NCI-H345 treated with DMSO at 0.1 percent for 48 hours (cell line): Measurements from ENCODE around the gene FADS1.
A peak's percentile ranks its signal among the peaks of the same experiment; 100 is the strongest.

Source experiments
- DNase-seq: peaks from one replicate; lab custom pipeline; 2025; ENCODE audit not compliant: unreplicated experiment; lab: John Stamatoyannopoulos, UW

Gene FADS1

DNA sequence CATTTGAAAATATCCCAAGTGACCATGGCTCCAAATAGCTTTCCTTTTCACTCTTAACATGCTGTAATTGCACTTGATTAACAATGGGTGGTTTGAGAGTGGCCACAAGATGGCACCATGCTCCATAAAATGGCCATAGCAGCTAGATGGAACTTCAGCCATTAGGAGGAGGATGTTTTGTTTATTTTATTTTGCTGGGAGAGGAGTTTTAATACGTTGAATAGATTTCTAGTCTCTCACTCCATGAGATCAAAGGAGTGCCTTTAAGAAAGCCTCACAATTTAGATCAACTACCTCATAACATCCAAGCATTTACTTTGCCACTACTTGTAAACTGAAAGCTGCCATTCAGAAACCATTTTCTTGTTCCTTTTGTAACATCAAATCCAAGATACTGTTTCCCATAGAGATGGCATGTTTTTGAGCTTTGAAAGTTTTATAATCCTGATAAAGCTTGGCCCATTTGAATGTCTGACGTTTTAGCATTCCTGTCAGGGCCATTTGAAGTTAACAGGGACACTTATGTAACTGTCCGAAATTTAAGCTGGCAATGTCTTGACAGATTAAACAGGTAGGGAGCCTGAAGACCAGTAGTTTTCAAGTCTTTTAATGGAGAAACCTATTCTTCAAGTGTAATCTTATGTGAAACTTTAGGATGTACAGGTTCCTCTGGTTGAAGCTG, 19.4 kb downstream of the FADS1 start:
- peak; percentile 35 for DNase-seq

DNA sequence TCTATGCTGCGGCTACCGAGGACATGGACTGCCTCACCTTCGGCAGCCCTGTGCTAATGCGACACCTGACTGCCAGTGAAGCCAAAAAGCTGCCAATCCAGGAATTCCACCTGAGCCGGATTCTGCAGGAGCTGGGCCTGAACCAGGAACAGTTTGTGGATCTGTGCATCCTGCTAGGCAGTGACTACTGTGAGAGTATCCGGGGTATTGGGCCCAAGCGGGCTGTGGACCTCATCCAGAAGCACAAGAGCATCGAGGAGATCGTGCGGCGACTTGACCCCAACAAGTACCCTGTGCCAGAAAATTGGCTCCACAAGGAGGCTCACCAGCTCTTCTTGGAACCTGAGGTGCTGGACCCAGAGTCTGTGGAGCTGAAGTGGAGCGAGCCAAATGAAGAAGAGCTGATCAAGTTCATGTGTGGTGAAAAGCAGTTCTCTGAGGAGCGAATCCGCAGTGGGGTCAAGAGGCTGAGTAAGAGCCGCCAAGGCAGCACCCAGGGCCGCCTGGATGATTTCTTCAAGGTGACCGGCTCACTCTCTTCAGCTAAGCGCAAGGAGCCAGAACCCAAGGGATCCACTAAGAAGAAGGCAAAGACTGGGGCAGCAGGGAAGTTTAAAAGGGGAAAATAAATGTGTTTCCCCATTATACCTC, 20.8 kb downstream of the FADS1 start:
- DNase-seq, result no peak

- DNase-seq, result no peak
Observed at GRCh38 chr11:61795459-61795858, 21.3 kb downstream of the FADS1 start.

DNA sequence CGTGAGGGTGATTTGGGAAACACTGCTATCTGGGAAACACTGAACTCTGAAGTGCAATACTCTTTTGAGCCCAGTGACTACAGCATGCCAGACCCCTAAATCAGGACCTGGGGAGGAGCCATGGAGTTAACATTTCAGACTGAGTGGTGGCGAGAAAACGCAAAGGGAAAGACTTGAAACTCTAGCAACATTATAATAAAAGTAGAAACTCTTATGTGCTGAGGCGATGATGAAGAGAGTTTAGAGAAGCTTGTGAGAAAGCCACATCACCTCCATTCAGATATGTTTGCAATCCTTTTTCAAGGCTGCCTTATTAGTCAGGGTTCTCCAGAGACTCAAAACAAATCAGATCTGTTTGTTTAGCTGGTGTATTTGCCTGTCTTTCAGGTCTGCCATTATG, 22.2 kb downstream of the FADS1 start:
- DNase-seq, result no peak

DNA sequence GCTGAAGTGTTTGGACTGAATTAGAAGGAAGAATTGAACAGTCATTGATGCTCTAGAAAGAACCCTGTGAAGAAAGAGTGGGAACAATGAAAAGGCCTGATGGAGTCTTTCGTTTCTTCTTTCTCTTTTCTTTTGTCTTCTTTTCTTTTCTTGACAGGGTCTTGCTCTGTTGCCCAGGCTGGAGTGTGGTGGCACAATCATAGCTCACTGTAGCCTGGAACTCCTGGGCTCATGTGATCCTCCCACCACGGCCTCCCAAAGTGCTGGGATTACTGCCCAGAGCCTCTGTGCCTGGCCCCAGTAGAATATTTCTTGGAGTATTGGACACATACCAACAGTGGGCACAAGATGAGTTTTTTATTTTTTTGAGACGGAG, 23.0 kb downstream of the FADS1 start:
- no peak for DNase-seq

DNA sequence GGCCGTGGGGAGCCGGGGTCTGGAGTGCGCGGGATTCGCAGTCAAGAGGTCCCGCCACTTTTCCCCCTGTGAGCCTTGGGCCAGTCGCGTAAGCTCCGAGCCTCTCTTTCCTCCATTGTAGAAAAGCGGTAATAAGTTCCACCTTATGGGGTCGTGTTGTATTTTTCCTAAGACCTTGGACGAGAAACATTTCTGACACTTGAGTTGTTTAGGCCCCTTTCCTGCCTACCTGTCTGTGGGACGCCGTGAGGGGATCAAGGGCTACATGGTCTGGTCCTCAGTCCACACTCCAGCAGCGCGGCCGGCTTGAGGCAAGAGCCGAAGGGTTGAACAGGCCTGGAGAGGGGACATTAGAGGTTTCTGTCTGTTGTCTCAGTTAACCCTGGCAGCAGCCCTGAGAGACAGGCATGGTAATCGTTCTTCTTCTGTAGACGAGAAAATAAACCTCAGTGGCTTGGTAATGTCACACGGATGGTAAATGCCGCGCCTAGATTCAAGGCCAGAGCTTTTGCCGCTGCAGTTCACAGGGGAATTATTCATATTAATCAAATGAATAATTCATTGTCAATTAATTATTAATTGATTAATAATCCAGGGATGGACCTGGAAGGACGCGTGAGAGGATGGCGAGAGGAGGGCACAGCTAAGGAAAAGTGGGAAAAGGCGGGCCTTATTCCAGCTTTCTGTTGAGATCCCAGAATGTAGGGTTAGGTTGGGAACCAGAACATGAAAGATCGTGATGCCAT, 23.5 kb downstream of the FADS1 start:
- no peak for DNase-seq

DNA sequence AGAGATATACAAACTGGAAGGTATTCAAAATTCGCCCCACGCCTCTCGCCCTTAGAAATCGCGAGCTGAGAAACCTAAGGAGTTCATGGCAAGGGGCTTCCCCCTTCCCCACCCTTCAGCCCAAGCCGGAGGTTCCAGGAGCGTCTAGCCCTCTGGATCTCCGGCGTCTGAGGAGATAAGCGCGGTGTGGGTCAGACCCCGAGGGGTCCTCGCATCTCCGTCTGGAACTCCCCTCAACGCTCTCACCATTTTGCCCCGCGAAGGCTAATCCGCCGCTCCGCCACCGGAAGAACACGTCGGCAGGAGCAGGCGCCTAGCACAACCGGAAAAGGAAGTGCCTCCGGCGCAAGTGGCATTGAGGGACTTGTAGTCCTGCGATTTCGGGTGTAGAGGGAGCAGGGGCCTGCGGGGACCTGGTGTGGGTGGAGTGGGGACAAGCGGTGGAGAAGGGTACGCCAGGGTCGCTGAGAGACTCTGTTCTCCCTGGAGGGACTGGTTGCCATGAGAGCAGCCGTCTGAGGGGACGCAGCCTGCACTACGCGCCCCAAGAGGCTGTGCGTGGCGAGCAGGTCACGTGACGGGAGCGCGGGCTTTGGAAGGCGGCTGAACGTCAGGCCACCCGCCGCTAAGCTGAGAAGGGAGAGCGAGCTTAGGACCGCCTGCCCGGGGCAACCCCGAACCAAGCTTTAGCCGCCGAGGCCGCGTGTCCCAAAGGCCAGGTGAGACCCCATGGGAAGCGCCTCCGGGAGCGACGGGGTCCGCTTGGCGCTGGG, 24.3 kb downstream of the FADS1 start, which contains the start of the genes FEN1 and TMEM258:
Gene FEN1 (plus strand): TSS at position 602 of the 773 bp plus-strand sequence. CDS start 2,451 bp downstream, outside the sequence.
Gene TMEM258 (minus strand): TSS at position 290 of the 773 bp plus-strand sequence. CDS start 41 bp downstream, at position 249.
- DNase-seq, result peak; percentile 92

DNA sequence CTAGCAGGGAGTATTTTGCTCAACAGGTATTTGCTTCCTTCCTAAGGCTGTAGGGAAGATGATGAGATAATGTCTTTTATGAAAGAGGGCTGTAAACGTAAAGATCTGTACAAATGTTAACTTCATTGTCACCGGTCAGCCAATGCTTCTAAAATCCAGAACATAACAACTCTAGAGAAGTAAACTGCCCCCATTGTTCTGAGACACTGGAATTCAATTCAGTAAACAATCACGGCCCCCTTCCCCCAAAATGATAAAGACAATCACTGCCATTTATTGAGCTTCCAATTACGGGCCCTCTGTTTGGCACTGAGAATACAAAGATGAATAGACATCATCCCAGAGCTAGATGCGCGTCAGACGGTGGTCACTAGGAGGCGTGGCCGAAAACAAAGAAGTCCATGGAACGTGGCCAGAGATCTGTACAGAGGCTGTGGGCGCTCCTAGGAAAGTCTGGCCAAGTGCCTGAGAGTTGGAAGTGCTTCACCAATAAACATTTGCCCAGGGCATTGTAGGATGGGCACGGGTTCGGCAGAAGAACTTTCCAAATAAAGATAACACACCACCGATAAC, 25.0 kb downstream of the FADS1 start:
- no peak for DNase-seq

DNA sequence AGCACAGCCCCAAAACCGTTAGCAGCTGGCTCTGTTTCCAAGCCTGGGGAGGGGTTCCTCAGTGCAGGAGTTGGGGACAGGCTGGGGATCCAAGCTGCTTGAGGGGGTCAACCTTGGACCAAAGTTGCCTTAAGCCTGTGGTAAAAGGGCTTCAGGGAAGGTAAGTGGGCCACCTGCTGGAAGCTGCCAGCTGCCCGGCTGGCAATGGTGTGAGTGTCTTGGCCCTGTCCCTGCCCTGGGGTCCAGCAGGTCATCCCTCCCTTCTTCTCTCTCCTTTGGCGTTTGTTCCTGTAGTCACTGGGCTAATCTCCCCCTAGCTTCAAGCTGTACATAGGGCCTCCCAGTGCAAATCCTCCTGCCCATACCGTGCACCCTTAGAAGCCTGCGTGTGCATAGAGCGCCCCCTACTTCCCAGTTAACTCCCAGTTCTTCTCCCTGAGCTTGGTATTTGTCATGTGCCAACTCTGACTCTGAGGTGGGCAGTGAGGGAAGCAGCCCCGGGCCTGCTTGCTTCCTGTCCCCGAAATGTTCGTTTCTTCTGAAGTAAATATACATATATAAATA, 28.8 kb downstream of the FADS1 start:
- no peak for DNase-seq

GRCh38 chr11:61785837-61786402, 30.9 kb downstream of the FADS1 start:
- DNase-seq, result no peak

- no peak for DNase-seq
Observed at GRCh38 chr11:61784506-61784805, 32.3 kb downstream of the FADS1 start.

GRCh38 chr11:61783717-61784505, 32.9 kb downstream of the FADS1 start:
- no peak for DNase-seq

DNA sequence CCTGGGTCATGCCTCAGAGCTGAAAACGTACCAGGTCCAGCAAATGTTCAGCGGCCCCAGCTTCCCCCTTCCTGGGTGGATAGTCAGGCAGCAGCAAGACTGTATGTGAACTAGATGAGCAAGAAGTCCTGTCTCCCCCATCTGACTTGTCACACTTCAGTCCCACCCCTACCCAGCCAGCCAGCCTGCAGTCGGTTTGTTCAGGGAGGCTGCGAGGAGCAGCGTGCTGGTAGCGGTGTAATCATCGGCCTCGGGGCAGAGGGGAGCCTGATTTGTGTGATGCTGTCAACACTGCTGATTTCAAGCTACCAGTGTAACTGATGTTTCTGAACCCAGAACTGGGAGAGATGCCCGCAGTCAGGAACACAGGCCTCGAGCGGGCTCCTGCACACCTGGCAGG, 34.0 kb downstream of the FADS1 start:
- DNase-seq, result no peak

GRCh38 chr11:61782299-61782698, 34.5 kb downstream of the FADS1 start:
- DNase-seq, result no peak

- DNase-seq, result no peak
Observed at GRCh38 chr11:61781585-61781984, 35.2 kb downstream of the FADS1 start.

GRCh38 chr11:61780581-61781162, 36.1 kb downstream of the FADS1 start:
- DNase-seq, result no peak

GRCh38 chr11:61779666-61780525, 36.9 kb downstream of the FADS1 start:
- no peak for DNase-seq

GRCh38 chr11:61778920-61779650, 37.7 kb downstream of the FADS1 start:
- no peak for DNase-seq
